Measurements from ENCODE around the gene RASA4B.
"Not testable (repeated sequence)": the region's sequence is repeated elsewhere in the genome, so short reads cannot be mapped to it uniquely, and the experiment has no call there.

The RASA4B gene

DNA sequence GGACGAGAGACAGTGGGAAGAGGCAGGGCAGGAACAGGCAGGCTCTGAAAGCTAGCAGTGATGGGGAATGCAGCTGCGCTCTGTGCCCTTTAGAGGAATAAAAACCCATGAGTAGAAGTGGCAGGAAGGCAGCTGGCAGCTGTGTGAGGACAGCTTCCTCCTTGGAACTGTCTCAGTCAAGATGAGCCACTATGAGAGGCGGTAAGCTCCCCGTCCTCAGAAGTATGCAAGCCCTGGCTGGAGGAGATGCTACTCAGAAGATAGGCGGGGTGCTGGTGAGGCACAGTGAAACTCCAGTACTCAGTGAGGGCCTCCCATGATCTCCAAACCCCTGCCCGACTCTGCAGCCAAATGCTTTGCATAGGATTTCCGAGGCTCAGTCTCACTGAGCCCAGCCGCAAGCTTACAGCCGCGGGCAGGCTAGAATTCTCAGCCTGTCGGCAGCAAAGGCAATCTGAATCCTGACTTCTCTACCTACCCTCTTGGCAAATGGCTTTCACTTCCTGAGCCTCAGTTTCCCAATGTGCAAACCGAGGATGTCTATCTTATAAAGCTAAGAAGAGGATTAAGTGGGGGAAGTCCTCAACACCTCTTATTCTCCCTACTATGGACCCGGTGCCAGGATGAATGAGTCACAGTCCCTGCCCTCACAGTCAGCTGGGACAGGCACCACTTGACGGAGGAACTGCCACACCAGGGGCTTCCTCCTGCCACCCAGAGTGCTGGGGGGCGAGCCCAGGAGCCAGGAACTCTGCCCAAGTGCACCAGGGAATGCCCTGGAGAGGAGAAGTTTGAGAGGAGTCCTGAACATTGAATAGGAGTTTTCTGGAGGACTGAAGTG is 2.5 kb downstream of the RASA4B start:
- DNase-seq (ENCODE audit: low read depth); H3K4me3 ChIP-seq (ENCODE audit: low read length): not testable (repeated sequence)

DNA sequence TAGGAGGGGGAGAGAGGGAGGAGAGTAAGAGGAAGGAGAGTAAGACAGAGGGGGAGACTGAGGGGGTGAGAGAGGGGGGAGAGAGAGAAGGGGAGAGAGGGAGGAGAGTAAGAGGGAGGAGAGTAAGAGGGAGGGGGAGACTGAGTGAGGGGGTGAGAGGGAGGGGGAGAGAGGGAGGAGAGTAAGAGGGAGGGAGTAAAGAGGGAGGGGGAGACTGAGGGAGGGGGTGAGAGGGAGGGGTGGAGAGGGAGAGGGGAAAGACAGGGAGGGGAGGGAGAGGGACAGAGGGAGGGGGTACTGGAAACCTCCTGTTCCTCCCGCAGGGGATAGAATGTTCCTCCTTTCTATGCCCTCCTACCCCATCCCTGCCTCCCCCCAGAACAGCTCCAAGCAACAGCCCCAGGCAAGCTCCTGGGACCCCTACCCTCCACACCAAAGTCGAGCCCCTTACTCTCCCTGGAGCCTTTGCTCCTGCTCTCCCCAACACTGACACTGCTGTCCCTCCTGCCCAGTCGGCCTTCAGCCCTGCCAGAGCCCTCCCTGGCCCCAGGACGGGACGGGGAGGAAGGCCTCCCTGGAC is 4.8 kb downstream of the RASA4B start:
- peak overlapping the region; percentile 53 for H3K4me3 ChIP-seq (ENCODE audit: low read length)
- DNase-seq (ENCODE audit: low read depth): peak; percentile 61

DNA sequence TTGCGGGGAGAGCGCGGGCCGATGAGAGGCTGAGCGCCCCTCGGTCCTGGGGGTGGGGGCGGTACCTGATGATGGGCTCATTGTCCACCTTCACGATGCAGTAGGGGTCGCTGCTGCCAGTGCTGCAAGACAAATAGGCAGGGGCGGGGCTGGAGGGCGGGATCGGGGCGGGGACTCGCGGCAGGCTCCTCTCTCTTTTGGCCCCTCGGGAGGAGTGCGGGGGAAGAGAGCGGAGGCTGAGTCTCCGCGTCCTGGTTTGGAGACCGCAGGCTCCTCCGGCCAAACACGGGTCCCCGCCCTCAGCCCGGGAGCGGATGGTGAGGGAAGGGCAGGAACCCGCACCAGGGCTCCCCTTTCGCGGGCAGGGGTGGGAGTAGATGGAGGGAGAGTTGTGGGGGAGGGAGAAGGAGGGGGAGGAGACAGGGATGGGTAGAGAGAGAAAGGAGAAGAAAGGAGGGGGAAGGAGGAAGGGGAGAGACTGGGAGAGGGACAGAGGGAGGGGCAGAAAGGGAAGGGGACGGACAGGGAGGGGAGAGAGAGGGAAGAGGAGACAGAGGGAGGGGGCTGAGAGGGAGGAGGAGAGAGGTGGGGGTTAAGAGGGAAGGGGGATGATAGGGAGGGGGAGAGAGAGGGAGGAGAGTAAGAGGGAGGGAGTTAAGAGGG is 5.6 kb downstream of the RASA4B start:
- H3K4me3 ChIP-seq (ENCODE audit: low read length); DNase-seq (ENCODE audit: low read depth): not testable (repeated sequence)

DNA sequence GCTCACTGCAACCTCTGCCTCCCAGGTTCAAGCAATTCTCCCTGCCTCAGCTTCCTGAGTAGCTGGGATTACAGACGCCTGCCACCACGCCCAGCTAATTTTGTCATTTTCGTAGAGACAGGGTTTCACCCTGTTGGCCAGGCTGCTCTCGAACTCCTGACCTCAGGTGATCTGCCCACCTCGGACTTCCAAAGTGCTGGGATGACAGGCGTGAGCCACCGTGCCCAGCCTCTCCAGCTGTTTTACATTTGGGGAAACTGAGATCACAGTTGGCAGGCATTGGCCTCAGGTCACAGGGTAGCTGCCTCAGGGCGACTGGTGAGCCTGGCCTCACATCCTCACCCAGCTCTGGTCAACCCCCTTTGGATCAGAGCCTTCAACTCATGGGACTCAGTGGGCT is 7.0 kb downstream of the RASA4B start:
- not testable (repeated sequence) for DNase-seq (ENCODE audit: low read depth); H3K4me3 ChIP-seq (ENCODE audit: low read length)

DNA sequence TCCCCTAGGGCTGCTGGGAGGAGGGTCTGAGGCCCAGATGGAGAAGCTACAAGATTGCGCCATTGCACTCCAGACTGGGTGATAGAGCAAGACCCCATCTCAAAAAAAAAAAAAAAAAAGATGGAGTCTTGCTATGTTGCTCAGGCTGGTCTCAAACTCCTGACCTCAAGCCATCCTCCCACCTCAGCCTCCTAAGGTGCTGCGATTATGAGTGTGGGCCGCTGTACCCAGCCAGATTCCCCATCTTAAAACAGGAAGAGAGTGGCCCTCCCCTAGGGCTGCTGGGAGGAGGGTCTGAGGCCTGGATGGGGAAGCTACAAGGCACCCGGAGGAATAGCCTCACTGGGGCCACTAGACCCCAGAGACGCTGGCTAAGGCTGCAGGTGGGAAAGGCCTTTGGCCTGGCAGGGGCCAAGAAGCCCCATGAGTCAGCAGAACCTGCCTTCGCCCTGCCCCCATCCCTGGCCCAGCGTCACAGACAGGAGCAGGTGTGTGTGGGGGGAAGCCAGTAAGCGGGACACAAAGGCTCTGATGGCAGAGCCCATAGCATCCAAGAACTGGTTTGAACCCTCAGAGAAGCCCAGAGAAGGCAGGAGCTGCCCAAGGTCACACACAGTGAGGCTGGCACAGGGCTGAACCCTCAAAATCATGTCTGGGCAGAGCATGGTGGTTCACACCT is 10.0 kb downstream of the RASA4B start:
- DNase-seq (ENCODE audit: low read depth); H3K4me3 ChIP-seq (ENCODE audit: low read length): not testable (repeated sequence)

DNA sequence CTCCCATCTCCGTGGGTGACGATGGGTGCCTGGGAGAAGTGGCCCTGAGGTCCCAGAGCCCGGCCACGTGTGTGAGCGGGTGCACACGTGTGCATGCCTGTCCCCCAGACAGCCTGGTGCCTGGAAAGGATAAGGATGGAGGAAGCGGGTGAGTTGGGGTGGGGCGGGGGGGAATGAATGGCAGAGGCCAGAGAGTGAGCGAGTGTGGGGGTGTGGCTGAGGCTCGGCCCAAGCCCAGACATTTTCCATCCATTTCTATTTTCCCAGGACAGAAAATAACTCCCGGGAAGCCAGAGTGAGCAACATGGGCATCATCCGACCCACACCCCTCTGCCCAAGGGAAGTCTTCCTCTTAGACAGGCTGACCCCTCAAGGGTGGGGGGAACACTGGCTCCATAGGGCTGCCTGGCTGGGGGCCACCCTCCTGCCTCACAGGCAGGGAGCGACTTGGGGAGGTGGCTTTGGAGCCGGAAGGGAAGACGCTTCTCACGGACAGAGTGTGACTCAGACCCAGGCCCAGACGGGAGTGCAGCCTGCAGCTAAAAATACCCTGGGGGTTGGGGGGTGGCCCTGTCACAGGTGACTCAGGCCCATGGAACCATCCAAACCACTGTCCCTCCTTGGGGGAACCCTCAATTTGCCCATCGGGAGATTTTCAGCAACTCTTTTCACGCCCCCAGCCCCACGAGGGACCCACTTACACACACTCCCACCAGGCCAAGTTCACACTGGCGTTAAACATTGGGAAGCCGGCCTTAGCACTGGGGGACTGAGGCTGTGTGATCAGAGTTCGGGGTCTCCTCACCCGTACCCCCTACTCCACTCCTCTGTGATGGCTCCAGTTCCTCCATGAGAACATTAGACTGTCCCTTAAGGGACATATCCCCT is 12.0 kb downstream of the RASA4B start:
- not testable (repeated sequence) for DNase-seq (ENCODE audit: low read depth); H3K4me3 ChIP-seq (ENCODE audit: low read length)

DNA sequence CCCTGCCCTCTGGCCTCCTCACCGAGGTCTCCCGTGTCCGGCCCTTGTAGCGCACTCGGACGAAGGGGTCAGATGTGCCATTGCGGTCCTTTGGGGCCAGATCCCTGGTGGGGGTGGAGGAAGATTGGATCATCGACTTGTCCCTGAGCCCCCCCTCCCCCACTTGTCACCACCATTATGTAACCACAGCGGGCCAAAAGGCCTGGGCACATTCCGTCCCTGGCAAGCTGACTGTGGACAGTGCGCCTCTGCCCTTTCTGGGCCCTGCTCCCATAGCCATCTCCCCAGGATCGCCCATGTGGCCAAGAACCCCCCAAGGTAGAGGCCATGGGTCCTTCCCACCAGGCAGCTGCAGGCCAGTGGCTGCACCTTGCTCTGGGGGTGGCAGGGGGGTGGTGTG is 14.4 kb downstream of the RASA4B start:
- not testable (repeated sequence) for H3K4me3 ChIP-seq (ENCODE audit: low read length); DNase-seq (ENCODE audit: low read depth)

DNA sequence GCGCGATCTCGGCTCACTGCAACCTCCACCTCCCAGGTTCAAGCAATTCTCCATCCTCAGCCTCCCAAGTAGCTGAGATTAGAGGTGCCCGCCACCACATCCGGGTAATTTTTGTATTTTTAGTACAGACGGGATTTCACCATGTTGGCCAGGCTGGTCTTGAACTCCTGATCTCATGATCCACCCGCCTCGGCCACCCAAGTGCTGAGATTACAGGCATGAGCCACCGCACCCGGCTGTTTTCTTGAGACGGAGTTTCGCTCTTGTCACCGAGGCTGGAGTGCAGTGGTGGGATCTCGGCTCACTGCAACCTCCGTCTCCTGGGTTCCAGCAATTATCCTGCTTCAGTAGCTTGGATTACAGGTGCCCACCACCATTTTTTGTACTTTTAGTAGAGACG is 19.3 kb downstream of the RASA4B start:
- not testable (repeated sequence) for DNase-seq (ENCODE audit: low read depth); H3K4me3 ChIP-seq (ENCODE audit: low read length)

DNA sequence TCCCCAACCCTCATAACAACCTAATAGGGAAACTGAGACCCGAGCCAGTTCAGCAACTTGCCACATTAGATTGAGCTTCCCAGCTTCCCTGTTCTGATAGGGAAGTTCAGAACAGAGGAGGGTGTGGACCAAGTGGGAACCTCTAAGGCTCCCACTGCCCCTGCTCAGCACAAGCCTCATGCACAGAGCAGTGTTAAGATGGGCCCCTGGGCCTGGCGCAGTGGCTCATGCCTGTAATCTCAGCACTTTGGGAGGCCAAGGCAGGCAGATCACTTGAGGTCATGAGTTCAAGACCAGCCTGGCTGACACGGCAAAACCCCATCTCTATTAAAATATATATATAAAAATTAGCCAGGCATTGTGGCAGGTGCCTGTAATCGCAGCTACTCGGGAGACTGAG is 20.3 kb downstream of the RASA4B start:
- DNase-seq (ENCODE audit: low read depth); H3K4me3 ChIP-seq (ENCODE audit: low read length): not testable (repeated sequence)

DNA sequence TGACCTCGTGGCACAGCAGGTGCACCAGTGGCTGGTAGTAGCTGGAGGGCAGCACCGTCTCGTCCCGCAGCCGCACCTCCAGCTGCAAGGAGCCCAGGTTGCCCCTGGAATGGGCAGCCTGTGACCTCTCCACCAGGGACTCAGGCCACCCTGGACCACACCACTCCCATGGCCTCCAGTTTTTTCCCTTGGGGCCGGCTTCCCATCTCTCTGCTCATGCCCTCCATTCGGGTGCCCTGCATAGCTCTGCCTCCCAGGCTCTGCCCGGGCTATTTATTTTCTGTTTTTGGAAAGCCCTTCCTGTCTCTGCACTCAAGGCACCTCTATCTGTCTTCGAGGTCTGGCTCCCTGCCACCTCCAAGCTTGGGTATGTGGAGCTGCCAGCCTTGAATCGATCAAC is 20.7 kb downstream of the RASA4B start:
- not testable (repeated sequence) for DNase-seq (ENCODE audit: low read depth); H3K4me3 ChIP-seq (ENCODE audit: low read length)

DNA sequence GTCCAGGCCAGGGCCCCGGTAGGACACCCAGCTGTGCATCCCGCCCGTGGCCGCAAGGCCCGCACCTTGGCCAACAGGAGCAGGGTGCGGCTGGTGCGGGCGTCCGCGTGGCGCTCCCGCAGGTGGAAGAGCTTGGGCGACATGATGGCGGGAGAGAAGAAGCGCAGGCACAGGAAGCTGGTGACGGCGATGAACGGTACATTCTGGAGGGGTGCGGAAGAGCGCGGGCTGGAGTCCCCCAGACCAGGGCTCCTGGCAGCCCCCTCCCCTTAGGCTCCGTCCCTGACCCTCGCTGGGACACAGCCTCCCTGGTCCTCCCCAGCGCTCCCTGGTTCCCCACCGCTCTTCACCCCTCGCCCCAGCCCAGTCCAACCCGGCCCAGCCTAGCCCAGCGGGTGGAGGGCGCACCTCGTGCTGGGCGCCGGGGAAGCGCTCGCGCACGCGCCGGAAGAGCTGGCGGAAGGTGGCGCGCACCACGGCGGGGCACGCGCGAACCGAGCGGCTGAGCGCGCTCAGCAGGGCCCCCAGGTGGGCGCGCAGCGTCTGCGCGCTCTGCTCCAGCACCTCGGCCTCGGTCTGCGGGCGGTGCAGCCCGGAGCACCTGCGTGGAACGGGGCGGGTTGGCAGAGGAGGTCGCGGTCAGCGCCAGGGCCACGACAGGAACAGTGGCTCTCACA is 23.0 kb downstream of the RASA4B start:
- not testable (repeated sequence) for DNase-seq (ENCODE audit: low read depth); H3K4me3 ChIP-seq (ENCODE audit: low read length)

DNA sequence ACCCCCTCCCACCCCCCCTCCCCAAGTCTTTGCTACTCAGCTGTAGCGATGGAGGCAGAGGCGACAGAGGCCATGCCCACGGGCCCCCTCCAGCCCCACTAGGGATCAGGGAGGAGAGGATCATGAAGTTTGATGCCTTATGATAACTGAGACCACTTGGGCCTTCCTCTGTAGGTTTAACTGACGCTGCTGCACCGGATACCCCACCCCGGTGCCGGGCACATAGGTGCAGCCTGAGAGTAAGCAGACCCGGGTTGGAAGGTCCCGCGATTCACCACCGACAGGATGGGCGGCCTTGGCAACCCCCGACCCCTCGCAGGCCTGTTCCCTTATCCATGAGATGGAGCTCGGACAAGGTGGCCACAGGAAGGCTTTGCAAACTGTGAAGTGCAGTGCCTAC is 23.6 kb downstream of the RASA4B start:
- not testable (repeated sequence) for DNase-seq (ENCODE audit: low read depth); H3K4me3 ChIP-seq (ENCODE audit: low read length)

DNA sequence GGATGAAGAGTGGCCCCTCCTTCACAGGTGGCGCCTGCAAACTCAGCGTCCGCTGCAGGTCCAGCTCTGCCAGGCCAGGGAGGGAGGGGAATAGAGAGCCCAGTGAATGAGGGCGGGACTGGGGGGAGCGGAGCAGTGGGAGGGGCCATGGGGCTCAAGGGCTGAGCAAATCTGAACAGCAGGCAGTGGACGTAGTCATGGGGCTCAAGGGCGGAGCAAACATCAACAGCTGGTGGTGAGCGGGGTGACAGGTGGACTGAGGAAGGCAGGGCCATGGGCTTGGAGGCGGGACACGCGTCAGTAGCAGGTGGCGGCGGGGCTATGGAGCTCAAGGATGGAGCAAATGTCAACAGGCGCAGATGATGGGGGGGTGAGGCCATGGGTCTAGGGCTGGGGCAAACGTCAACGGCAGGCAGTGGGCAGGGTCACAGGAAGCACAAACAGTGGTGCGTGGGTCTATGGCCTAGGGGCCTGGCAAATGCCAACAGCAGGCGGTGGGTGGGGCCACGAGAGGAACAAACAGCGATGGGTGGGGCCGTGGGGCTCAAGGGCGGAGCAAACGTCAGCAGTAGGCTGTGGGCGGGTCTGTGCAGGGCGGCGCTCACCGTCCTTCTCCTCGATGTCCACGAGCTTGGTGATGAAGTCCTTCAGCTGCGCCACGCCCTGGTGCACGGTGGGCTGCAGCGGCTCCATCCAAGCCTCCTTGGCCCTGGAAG is 24.2 kb downstream of the RASA4B start:
- not testable (repeated sequence) for DNase-seq (ENCODE audit: low read depth); H3K4me3 ChIP-seq (ENCODE audit: low read length)

DNA sequence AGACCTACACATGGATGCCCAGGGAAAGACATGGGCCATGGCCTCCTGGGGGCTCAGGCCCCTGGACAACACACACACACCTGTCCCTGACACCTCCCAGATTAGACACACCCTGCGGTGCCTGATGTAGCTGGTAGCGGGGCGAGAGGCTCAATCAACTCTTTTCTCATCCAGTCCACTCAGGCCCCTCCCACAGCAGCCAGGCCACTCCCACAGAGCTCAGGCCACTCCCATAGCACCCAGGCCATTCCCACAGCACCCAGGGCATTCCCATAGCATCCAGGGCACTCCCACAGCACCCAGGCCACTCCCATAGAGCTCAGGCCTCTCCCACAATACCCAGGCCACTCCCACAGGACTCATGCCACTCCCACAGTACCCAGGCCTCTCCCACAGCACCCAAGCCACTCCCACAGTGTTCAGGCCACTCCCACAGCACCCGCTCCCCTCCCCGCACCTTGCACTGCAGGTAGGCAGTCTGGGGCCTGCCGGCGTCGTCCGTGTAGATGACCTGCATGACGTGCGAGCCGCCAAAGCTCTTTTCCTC is 27.0 kb downstream of the RASA4B start:
- not testable (repeated sequence) for H3K4me3 ChIP-seq (ENCODE audit: low read length); DNase-seq (ENCODE audit: low read depth)

DNA sequence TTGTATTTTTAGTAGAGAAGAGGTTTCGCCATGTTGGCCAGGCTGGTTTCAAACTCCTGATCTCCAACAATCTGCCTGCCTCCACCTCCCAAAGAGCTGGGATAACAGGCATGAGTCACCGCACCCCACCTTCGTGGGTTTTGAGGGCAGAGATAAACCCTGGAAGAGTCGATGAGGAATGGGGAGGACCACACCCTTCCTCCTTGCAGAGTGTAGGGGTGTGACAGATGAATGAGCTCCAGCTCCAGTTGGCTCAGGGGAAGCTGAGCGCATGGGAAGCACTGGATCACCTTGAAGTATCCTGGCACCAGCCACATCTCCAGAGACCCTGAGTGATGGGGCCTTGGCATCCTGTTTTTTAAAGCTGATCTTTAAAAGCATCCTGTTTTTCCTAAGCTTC is 33.3 kb downstream of the RASA4B start:
- not testable (repeated sequence) for H3K4me3 ChIP-seq (ENCODE audit: low read length); DNase-seq (ENCODE audit: low read depth)

DNA sequence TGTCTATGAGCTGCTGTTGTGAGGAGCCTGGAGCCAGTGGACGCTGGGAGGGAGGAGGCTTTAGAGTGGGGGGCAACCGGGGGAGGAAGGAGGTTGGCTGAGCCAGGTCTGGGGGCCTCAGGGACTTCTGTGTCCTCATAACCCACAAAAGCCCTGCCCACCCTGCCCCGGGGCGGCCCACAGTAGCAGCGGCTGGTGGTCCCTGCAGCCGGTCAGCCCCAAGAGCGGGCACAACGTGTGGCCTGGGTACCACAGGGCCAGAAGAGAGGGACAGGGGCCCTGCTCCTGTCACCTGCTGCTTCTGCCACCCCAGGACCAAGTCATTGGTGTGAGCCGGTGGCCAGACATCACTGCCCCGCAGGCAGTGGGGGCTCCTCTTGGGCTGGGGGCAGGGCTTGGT is 35.6 kb downstream of the RASA4B start:
- DNase-seq (ENCODE audit: low read depth): not testable (repeated sequence)

More for the DNA sequence above, 35.6 kb downstream of the RASA4B start:
- H3K4me3 ChIP-seq (ENCODE audit: low read length): not testable (repeated sequence)
